Measurements from ENCODE around the gene GPR135. TPM values are rescaled to one million over a fixed set of nuclear protein-coding genes. Genes with fewer than 3 reads are reported as not detected.

GPR135 gene
- polyA plus RNA-seq (2012; ENCODE audit: insufficient read length, low read depth): 0.85 TPM

DNA sequence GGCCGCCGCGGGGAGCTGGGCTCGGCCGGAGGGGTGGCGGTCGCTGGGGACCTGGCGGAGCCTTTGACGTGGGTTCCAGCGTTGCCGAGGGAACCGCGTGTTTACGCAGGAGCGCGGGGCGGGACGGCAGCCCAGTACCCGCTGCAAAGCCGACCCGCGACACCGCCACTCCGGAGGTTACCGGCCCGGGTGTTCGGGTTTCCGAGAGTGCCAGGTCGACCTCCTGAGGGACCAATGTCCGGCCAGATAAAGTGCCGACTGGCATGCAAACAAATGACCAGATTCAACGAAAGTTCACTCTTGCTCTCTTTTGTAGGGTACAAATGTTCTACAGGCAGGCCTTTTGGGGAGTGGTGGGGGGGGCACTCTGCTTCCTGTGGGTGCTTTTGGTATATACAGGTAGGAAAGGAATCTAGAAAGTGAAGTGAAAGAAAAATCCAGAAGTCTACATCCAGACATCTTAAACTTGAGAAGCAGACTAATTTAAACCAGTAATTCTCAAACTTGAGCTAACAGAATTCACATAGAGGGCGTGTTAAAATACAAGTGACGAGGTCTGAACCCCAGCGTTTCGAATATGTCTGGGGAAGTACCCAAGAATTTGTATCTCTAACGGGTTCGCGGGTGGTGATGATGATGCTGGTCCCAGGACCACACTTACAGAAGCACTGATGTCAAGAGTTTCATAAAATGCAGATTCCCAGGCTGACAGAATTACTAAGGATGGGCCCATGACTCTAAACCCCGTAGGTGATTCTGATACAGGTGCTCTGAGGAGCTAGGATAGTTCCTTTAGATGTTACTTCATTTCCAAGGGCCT is at the start of gene GPR135:
GPR135 (minus strand) TSS at position 65 of the 820 bp plus-strand sequence. CDS start 154 bp downstream, outside the sequence.
- TF ChIP-seq FOXP2 (optimal IDR thresholded peaks at IDR 0.05; ENCODE audit: borderline replicate concordance, extremely low read depth, extremely low read length, insufficient read depth) (no peak), TAF1 (IDR thresholded peaks at IDR 0.05; ENCODE audit: borderline replicate concordance, insufficient read depth, low read length) (no peak), SIN3A (IDR thresholded peaks at IDR 0.05; ENCODE audit: borderline replicate concordance, insufficient read depth, low read length) (no peak), POLR2AphosphoS5 (IDR thresholded peaks at IDR 0.05; ENCODE audit: low read depth, low read length) (no peak), REST (IDR thresholded peaks at IDR 0.05; ENCODE audit: insufficient read depth in 1 of 2, low read depth in 2 of 2, low read length in 2 of 2) (no peak)

DNA sequence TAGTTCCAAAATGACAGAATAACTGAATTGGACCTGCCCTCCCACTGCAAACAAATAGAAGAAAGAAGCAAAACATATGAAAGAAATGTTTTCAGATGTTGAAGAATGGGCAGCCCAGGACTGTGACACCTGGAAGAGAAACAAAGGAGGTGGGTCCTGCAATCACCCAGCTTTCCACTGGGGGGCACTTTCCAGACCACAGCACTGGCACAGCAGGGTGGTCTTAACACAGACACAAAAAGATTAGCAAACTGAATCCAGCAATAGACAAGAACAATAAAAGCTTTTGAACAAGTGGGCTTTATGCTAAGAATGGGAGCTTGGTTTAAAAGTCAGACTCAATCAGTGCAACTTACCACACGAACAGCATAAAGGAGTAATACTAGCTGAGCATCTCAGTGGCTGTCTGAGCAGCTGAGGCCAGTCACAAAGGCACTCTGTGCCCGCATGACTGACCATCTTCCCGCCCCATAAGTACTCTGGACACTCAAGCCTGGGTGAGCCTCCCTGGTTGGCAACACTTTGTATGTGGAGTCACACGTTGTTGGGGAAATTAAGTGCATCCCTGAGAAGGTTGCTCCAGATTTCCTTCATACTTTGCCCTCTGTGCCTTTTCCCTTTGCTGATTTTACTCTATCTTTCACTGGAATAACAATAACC is 46.9 kb upstream of the GPR135 start:
- TF ChIP-seq SIN3A (IDR thresholded peaks at IDR 0.05; ENCODE audit: borderline replicate concordance, insufficient read depth, low read length): no peak
- TF ChIP-seq FOXP2 (optimal IDR thresholded peaks at IDR 0.05; ENCODE audit: borderline replicate concordance, extremely low read depth, extremely low read length, insufficient read depth): no peak
- no peak for TF ChIP-seq REST (IDR thresholded peaks at IDR 0.05; ENCODE audit: insufficient read depth in 1 of 2, low read depth in 2 of 2, low read length in 2 of 2)
- no peak for TF ChIP-seq POLR2AphosphoS5 (IDR thresholded peaks at IDR 0.05; ENCODE audit: low read depth, low read length)
- TF ChIP-seq TAF1 (IDR thresholded peaks at IDR 0.05; ENCODE audit: borderline replicate concordance, insufficient read depth, low read length): no peak

DNA sequence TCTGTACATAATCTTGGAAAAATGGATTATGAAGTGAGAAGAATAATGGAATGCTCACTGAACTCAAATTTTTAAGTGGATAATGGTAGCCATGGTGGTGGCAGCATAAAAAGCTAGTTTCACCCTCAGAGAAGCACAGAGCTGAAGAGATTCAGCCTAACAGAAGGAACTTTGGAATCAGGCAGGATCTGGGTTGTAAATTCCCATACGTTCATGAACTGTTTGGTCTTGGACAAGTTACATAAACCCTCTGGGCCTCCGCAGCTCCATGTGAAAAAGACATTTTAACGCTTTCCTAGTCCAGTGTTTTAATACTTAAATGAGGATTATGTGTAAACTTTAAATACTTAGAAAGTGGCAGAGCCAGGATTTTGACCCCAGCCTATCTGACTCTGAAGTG is 45.8 kb upstream of the GPR135 start:
- no peak for TF ChIP-seq FOXP2 (optimal IDR thresholded peaks at IDR 0.05; ENCODE audit: borderline replicate concordance, extremely low read depth, extremely low read length, insufficient read depth)
- no peak for TF ChIP-seq REST (IDR thresholded peaks at IDR 0.05; ENCODE audit: insufficient read depth in 1 of 2, low read depth in 2 of 2, low read length in 2 of 2)
- TF ChIP-seq POLR2AphosphoS5 (IDR thresholded peaks at IDR 0.05; ENCODE audit: low read depth, low read length): no peak
- TF ChIP-seq TAF1 (IDR thresholded peaks at IDR 0.05; ENCODE audit: borderline replicate concordance, insufficient read depth, low read length): no peak
- TF ChIP-seq SIN3A (IDR thresholded peaks at IDR 0.05; ENCODE audit: borderline replicate concordance, insufficient read depth, low read length): no peak

GRCh38 chr14:59510001-59510400 is 44.8 kb upstream of the GPR135 start:
- no peak for TF ChIP-seq POLR2AphosphoS5 (IDR thresholded peaks at IDR 0.05; ENCODE audit: low read depth, low read length)
- TF ChIP-seq REST (IDR thresholded peaks at IDR 0.05; ENCODE audit: insufficient read depth in 1 of 2, low read depth in 2 of 2, low read length in 2 of 2): no peak
- no peak for TF ChIP-seq SIN3A (IDR thresholded peaks at IDR 0.05; ENCODE audit: borderline replicate concordance, insufficient read depth, low read length)
- TF ChIP-seq FOXP2 (optimal IDR thresholded peaks at IDR 0.05; ENCODE audit: borderline replicate concordance, extremely low read depth, extremely low read length, insufficient read depth): no peak

Data from PFSK-1 (cell line).